WTC11 (cell line): ENCODE data around the gene FAM13A. TPM values are rescaled to one million over a fixed set of nuclear protein-coding genes. Genes with fewer than 3 reads are reported as not detected.
A peak's percentile ranks its signal among the peaks of the same experiment; 100 is the strongest.

Source experiments
- ATAC-seq: fragments of 200-7000 bp; cut with Tn5 transposase; 2 replicates; pipeline ENCODE4 v1.10.0; 2021; ENCODE audit warnings: mild to moderate bottlenecking, moderate library complexity
- CTCF ChIA-PET: fragments of 300-600 bp; sonication (Branson Sonifier 250); formaldehyde crosslinking; loops from one replicate; lab custom pipeline; 2021; ENCODE audit warnings: antibody characterized with exemption; lab: Charles Lee
- POLR2A ChIA-PET: fragments of 350-600 bp; sonication (Branson Sonifier 250); formaldehyde crosslinking; loops from one replicate; lab custom pipeline; 2021; ENCODE audit warnings: antibody characterized with exemption; lab: Charles Lee
- DNase-seq: peaks from one replicate; pipeline ENCODE4 v3.0.0; 2021; ENCODE audit warnings: low spot score
- H3K27ac Mint-ChIP-seq: 2 replicates; pipeline ENCODE4 v1.8.0; 2021; ENCODE audit warnings: mixed read lengths
- H3K27me3 Mint-ChIP-seq: 2 replicates; pipeline ENCODE4 v1.8.0; 2021; ENCODE audit warnings: low read depth, mild to moderate bottlenecking, moderate library complexity, mixed read lengths
- H3K36me3 Mint-ChIP-seq: 2 replicates; pipeline ENCODE4 v1.8.0; 2021; ENCODE audit warnings: mixed read lengths
- H3K4me1 Mint-ChIP-seq: 2 replicates; pipeline ENCODE4 v1.8.0; 2022; ENCODE audit warnings: mixed read lengths
- H3K4me3 Mint-ChIP-seq: 2 replicates; pipeline ENCODE4 v1.8.0; 2021; ENCODE audit warnings: mild to moderate bottlenecking, moderate library complexity, mixed read lengths
- H3K9me3 Mint-ChIP-seq: 2 replicates; pipeline ENCODE4 v1.8.0; 2021; ENCODE audit warnings: mixed read lengths
- ATF1 ChIP-seq: sonication (generic); formaldehyde crosslinking; IDR thresholded peaks from 2 replicates; pipeline ENCODE4 v1.8.1; 2023; ENCODE audit warnings: mild to moderate bottlenecking, moderate library complexity, missing genetic modification reagents
- CREB1 ChIP-seq: sonication (generic); formaldehyde crosslinking; IDR thresholded peaks from 2 replicates; pipeline ENCODE4 v1.8.0; 2023; ENCODE audit warnings: mild to moderate bottlenecking, missing genetic modification reagents
- ETV6 ChIP-seq: sonication (generic); formaldehyde crosslinking; IDR thresholded peaks from 2 replicates; pipeline ENCODE4 v1.8.1; 2022; ENCODE audit warnings: mild to moderate bottlenecking, missing genetic modification reagents
- NFATC4 ChIP-seq: fragments of 250-450 bp; sonication (Bioruptor Pico); IDR thresholded peaks from 2 replicates; pipeline ENCODE4 v1.9.0; 2021; ENCODE audit warnings: mild to moderate bottlenecking
- NFYB ChIP-seq: sonication (generic); formaldehyde crosslinking; conservative IDR thresholded peaks from 2 replicates; pipeline ENCODE4 v1.8.0; 2022; ENCODE audit warnings: low read depth, missing genetic modification reagents
- RORB ChIP-seq: fragments of 250-450 bp; sonication (Bioruptor Pico); IDR thresholded peaks from 2 replicates; pipeline ENCODE4 v1.9.0; 2021; ENCODE audit warnings: mild to moderate bottlenecking
- SMAD3 ChIP-seq: sonication (generic); formaldehyde crosslinking; IDR thresholded peaks from 2 replicates; pipeline ENCODE4 v1.8.0; 2022; ENCODE audit warnings: missing genetic modification reagents, mild to moderate bottlenecking, borderline replicate concordance
- TCF7 ChIP-seq: sonication (generic); formaldehyde crosslinking; IDR thresholded peaks from 2 replicates; pipeline ENCODE4 v1.8.0; 2022; ENCODE audit warnings: mild to moderate bottlenecking, low read depth, missing genetic modification reagents, moderate library complexity
- TP53 ChIP-seq: sonication (generic); formaldehyde crosslinking; IDR thresholded peaks from 2 replicates; pipeline ENCODE4 v1.8.1; 2023; ENCODE audit warnings: mild to moderate bottlenecking, missing genetic modification reagents
- ZBTB21 ChIP-seq: sonication (generic); formaldehyde crosslinking; IDR thresholded peaks from 2 replicates; pipeline ENCODE4 v1.8.1; 2023; ENCODE audit warnings: mild to moderate bottlenecking, missing genetic modification reagents, borderline replicate concordance
- total RNA-seq: library from RNA; stranded (reverse); gene quantifications from 3 replicates; pipeline ENCODE4 v1.2.3, GENCODE V29; 2021
- TF ChIP-seq, protein P1 (sequence below): sonication (generic); formaldehyde crosslinking; IDR thresholded peaks from 2 replicates; pipeline ENCODE4 v1.8.1; 2023; ENCODE audit warnings: mild to moderate bottlenecking, moderate library complexity, missing genetic modification reagents
- TF ChIP-seq, protein P2 (sequence below): fragments of 200-600 bp; IDR thresholded peaks from 2 replicates; pipeline ENCODE4 v1.8.0; 2022; ENCODE audit warnings: antibody characterized with exemption
- TF ChIP-seq, protein P3 (sequence below): sonication (generic); formaldehyde crosslinking; IDR thresholded peaks from 2 replicates; pipeline ENCODE4 v1.8.1; 2022; ENCODE audit warnings: mild to moderate bottlenecking, missing genetic modification reagents, moderate library complexity, borderline replicate concordance
- TF ChIP-seq, protein P4 (sequence below): sonication (generic); formaldehyde crosslinking; IDR thresholded peaks from 2 replicates; pipeline ENCODE4 v1.8.0; 2022; ENCODE audit warnings: mild to moderate bottlenecking, missing genetic modification reagents
- TF ChIP-seq, protein P5 (sequence below): sonication (generic); formaldehyde crosslinking; IDR thresholded peaks from 2 replicates; pipeline ENCODE4 v1.8.0; 2022; ENCODE audit warnings: mild to moderate bottlenecking, missing genetic modification reagents
- TF ChIP-seq, protein P6 (sequence below): sonication (generic); formaldehyde crosslinking; IDR thresholded peaks from 2 replicates; pipeline ENCODE4 v1.8.0; 2023; ENCODE audit warnings: missing genetic modification reagents, mild to moderate bottlenecking, borderline replicate concordance
- TF ChIP-seq, protein P7 (sequence below): sonication (generic); formaldehyde crosslinking; IDR thresholded peaks from 2 replicates; pipeline ENCODE4 v1.8.0; 2022; ENCODE audit warnings: mild to moderate bottlenecking, missing genetic modification reagents
- TF ChIP-seq, protein P8 (sequence below): sonication (generic); formaldehyde crosslinking; IDR thresholded peaks from 2 replicates; pipeline ENCODE4 v1.8.1; 2023; ENCODE audit warnings: mild to moderate bottlenecking, missing genetic modification reagents, moderate library complexity

Gene FAM13A
- total RNA-seq, 1 experiment from 2014 or later = 14.6 TPM

DNA sequence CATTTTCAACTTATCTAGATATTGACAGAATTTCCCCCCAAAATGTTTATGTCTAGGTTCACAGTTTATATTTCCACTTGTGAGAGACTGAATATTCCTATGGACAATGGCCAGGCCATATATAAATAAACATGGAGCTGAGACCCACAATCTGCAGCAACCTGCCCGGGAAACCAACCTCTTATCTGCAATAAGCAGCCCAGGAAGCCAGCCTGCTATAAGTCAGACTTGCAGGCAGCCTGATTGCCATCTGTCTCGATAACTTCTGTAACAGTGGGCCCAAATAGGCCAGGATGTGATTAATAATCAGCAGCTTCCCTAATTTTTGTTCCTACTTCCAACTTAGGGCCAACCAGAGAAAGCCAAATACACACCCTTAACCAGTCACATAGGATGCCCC lies 354.2 kb downstream of the FAM13A start:
- TF ChIP-seq, protein P1, sequence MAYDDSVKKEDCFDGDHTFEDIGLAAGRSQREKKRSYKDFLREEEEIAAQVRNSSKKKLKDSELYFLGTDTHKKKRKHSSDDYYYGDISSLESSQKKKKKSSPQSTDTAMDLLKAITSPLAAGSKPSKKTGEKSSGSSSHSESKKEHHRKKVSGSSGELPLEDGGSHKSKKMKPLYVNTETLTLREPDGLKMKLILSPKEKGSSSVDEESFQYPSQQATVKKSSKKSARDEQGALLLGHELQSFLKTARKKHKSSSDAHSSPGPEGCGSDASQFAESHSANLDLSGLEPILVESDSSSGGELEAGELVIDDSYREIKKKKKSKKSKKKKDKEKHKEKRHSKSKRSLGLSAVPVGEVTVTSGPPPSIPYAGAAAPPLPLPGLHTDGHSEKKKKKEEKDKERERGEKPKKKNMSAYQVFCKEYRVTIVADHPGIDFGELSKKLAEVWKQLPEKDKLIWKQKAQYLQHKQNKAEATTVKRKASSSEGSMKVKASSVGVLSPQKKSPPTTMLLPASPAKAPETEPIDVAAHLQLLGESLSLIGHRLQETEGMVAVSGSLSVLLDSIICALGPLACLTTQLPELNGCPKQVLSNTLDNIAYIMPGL = no peak
- Mint-ChIP-seq H3K4me3 (no peak overlapping the region), H3K27ac (no peak overlapping the region), H3K36me3 (no peaks in the 10 kb centered on the region), H3K27me3 (peaks cover 15% of the 10 kb centered on the region), H3K4me1 (peaks cover 2% of the 10 kb centered on the region; the same call in 1 of the 2 replicates), H3K9me3 (peaks cover 4% of the 10 kb centered on the region; the same call in 1 of the 2 replicates)
- ATAC-seq (no peak), DNase-seq (no peak)
- ChIA-PET CTCF (interaction anchor here (1.5 kb wide), 1 partner anchor 30 kb away, joined by 3 read pairs; no protein-coding TSS in a partner anchor), POLR2A (no interaction called here)

DNA sequence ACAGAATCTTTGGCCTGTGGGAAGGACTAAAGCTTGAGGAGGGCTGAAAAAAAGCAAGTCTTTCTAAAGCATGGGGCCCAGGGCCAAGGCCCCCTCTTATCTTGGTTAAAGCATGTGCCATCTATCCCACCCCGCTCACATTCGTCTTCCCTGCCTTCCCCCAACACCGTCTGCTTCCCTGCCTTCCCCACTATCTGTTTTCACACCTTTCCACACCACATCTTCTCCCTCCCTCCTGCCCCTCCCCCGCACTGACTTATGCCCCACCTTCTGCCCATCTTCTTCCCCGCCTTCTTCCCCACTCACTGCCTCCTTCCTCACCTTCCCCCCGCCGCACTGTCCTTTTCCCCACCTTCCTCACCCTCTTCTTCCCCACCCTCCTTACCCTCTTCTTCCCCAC lies 358.5 kb downstream of the FAM13A start:
- POLR2A ChIA-PET = no interaction called here
- H3K27ac Mint-ChIP-seq = no peak overlapping the region
- no peak for DNase-seq

DNA sequence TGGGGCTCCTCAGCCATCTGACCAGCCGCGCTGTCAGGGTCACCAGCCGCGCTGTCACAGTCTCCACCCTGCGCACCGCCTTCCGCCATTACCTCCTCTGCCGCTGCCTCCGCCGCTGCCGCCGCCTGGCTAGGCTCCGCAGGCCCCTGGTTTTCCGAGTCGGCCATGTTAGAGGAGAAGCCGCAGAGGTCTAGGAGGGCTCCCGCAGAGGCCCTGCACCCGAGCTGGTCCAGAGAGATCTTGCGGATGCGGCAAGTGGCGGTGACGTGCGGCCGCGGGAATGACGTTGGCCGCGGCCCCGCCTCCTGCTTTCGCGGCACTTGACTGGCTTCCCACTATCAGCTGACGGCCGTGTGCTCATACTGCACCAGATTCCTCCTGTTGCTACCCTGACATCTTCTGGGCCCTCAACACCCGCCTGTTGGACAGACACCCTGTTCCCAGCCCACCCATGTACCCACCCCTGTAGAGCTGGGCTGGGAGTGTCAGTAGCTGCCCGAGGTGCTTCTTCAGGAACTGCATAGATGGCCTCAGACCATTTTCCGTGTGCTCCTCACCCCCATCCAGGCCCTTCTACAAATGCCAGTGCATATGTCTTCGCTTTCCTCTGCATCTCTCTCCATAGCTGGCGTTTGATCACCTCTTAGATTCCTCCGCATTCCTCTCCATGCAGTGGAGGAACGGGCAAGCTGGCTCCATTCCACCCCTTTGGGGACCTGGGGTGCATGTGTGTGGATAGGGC lies 359.2 kb downstream of the FAM13A start, which contains the start of gene NAP1L5:
NAP1L5 (minus strand) TSS at position 242 of the 742 bp plus-strand sequence; CDS start at position 167, 75 bp downstream.
- ChIA-PET CTCF (interaction anchor here (0.7 to 1.2 kb wide), 2 partner anchors 25 to 58 kb away, joined by 3 to 5 read pairs; no protein-coding TSS in a partner anchor), POLR2A (no interaction called here)
- Mint-ChIP-seq H3K36me3 (no peaks in the 10 kb centered on the region), H3K27me3 (peaks cover 30% of the 10 kb centered on the region), H3K9me3 (no peaks in the 10 kb centered on the region), H3K4me3 (peak within 1 kb of the TSS; percentile 75), H3K27ac (no peak within 1 kb of the TSS), H3K4me1 (no peaks in the 10 kb centered on the region)
- DNase-seq (peak; percentile 54), ATAC-seq (peak; percentile 85)
- TF ChIP-seq, protein P2, sequence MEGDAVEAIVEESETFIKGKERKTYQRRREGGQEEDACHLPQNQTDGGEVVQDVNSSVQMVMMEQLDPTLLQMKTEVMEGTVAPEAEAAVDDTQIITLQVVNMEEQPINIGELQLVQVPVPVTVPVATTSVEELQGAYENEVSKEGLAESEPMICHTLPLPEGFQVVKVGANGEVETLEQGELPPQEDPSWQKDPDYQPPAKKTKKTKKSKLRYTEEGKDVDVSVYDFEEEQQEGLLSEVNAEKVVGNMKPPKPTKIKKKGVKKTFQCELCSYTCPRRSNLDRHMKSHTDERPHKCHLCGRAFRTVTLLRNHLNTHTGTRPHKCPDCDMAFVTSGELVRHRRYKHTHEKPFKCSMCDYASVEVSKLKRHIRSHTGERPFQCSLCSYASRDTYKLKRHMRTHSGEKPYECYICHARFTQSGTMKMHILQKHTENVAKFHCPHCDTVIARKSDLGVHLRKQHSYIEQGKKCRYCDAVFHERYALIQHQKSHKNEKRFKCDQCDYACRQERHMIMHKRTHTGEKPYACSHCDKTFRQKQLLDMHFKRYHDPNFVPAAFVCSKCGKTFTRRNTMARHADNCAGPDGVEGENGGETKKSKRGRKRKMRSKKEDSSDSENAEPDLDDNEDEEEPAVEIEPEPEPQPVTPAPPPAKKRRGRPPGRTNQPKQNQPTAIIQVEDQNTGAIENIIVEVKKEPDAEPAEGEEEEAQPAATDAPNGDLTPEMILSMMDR = no peak
- TF ChIP-seq, protein P3, sequence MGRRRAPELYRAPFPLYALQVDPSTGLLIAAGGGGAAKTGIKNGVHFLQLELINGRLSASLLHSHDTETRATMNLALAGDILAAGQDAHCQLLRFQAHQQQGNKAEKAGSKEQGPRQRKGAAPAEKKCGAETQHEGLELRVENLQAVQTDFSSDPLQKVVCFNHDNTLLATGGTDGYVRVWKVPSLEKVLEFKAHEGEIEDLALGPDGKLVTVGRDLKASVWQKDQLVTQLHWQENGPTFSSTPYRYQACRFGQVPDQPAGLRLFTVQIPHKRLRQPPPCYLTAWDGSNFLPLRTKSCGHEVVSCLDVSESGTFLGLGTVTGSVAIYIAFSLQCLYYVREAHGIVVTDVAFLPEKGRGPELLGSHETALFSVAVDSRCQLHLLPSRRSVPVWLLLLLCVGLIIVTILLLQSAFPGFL (CRISPR knock-in tag) = no peak
- TF ChIP-seq SMAD3 (CRISPR knock-in tag) (0 out of 2 replicates have a peak, but pooled peaks have one; percentile 20), NFYB (no peak), ZBTB21 (CRISPR knock-in tag) (peak; percentile 78), RORB (CRISPR knock-in tag) (no peak), TP53 (CRISPR knock-in tag) (no peak), ATF1 (CRISPR knock-in tag) (no peak), ETV6 (CRISPR knock-in tag) (no peak)
- TF ChIP-seq, protein P4, sequence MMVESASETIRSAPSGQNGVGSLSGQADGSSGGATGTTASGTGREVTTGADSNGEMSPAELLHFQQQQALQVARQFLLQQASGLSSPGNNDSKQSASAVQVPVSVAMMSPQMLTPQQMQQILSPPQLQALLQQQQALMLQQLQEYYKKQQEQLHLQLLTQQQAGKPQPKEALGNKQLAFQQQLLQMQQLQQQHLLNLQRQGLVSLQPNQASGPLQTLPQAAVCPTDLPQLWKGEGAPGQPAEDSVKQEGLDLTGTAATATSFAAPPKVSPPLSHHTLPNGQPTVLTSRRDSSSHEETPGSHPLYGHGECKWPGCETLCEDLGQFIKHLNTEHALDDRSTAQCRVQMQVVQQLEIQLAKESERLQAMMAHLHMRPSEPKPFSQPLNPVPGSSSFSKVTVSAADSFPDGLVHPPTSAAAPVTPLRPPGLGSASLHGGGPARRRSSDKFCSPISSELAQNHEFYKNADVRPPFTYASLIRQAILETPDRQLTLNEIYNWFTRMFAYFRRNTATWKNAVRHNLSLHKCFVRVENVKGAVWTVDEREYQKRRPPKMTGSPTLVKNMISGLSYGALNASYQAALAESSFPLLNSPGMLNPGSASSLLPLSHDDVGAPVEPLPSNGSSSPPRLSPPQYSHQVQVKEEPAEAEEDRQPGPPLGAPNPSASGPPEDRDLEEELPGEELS = 0 out of 2 replicates have a peak, but pooled peaks have one; percentile 1
- TF ChIP-seq, protein P5, sequence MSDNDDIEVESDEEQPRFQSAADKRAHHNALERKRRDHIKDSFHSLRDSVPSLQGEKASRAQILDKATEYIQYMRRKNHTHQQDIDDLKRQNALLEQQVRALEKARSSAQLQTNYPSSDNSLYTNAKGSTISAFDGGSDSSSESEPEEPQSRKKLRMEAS (CRISPR knock-in tag) = peak; percentile 64; the same call in 1 of the 2 replicates
- TF ChIP-seq, protein P6, sequence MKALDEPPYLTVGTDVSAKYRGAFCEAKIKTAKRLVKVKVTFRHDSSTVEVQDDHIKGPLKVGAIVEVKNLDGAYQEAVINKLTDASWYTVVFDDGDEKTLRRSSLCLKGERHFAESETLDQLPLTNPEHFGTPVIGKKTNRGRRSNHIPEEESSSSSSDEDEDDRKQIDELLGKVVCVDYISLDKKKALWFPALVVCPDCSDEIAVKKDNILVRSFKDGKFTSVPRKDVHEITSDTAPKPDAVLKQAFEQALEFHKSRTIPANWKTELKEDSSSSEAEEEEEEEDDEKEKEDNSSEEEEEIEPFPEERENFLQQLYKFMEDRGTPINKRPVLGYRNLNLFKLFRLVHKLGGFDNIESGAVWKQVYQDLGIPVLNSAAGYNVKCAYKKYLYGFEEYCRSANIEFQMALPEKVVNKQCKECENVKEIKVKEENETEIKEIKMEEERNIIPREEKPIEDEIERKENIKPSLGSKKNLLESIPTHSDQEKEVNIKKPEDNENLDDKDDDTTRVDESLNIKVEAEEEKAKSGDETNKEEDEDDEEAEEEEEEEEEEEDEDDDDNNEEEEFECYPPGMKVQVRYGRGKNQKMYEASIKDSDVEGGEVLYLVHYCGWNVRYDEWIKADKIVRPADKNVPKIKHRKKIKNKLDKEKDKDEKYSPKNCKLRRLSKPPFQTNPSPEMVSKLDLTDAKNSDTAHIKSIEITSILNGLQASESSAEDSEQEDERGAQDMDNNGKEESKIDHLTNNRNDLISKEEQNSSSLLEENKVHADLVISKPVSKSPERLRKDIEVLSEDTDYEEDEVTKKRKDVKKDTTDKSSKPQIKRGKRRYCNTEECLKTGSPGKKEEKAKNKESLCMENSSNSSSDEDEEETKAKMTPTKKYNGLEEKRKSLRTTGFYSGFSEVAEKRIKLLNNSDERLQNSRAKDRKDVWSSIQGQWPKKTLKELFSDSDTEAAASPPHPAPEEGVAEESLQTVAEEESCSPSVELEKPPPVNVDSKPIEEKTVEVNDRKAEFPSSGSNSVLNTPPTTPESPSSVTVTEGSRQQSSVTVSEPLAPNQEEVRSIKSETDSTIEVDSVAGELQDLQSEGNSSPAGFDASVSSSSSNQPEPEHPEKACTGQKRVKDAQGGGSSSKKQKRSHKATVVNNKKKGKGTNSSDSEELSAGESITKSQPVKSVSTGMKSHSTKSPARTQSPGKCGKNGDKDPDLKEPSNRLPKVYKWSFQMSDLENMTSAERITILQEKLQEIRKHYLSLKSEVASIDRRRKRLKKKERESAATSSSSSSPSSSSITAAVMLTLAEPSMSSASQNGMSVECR (CRISPR knock-in tag) = no peak

More for the DNA sequence above, 358.5 kb downstream of the FAM13A start:
- no peaks in the 10 kb centered on the region for H3K36me3 Mint-ChIP-seq
- CTCF ChIA-PET = interaction anchor here (1.2 kb wide), 1 partner anchor 26 kb away, joined by 5 read pairs; no protein-coding TSS in a partner anchor
- no peak overlapping the region for H3K4me3 Mint-ChIP-seq
- H3K4me1 Mint-ChIP-seq = no peaks in the 10 kb centered on the region
- H3K9me3 Mint-ChIP-seq = no peaks in the 10 kb centered on the region
- H3K27me3 Mint-ChIP-seq = peaks cover 30% of the 10 kb centered on the region
- ATAC-seq = no peak
- TF ChIP-seq, protein P7, sequence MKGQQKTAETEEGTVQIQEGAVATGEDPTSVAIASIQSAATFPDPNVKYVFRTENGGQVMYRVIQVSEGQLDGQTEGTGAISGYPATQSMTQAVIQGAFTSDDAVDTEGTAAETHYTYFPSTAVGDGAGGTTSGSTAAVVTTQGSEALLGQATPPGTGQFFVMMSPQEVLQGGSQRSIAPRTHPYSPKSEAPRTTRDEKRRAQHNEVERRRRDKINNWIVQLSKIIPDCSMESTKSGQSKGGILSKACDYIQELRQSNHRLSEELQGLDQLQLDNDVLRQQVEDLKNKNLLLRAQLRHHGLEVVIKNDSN (CRISPR knock-in tag) = no peak
- no peak for TF ChIP-seq ETV6 (CRISPR knock-in tag)
- TF ChIP-seq, protein P8, sequence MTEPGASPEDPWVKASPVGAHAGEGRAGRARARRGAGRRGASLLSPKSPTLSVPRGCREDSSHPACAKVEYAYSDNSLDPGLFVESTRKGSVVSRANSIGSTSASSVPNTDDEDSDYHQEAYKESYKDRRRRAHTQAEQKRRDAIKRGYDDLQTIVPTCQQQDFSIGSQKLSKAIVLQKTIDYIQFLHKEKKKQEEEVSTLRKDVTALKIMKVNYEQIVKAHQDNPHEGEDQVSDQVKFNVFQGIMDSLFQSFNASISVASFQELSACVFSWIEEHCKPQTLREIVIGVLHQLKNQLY (CRISPR knock-in tag) = no peak
- TF ChIP-seq TCF7 (CRISPR knock-in tag) = no peak
- no peak for TF ChIP-seq CREB1 (CRISPR knock-in tag)
- TF ChIP-seq NFATC4 = no peak
